ENCODE data around the gene DYNC1LI2. TPM values are rescaled to one million over a fixed set of nuclear protein-coding genes. Genes with fewer than 3 reads are reported as not detected.

Gene DYNC1LI2
- total RNA-seq, 1 donor from 2014 or later = 157 TPM

GRCh38 chr16:66696669-66697630 lies 54.5 kb downstream of the DYNC1LI2 start, which contains the start of gene CMTM4:
Gene CMTM4, minus strand, starts transcription at chr16:66696743. Its CDS starts 218 bp downstream, at chr16:66696525.
- H3K27ac Mint-ChIP-seq = peak within 1 kb of the TSS; percentile 69
- H3K4me1 Mint-ChIP-seq = peaks cover 20% of the 10 kb centered on the region
- DNase-seq (ENCODE audit: low spot score in 2 of 2, unreplicated experiment in 2 of 2) = peak; percentile 85 to 86
- TF ChIP-seq CTCF (IDR thresholded peaks at IDR 0.05; ENCODE audit: unreplicated experiment) = no peak
- no peaks in the 10 kb centered on the region for H3K36me3 Mint-ChIP-seq
- H3K9me3 Mint-ChIP-seq = no peaks in the 10 kb centered on the region
- H3K4me3 Mint-ChIP-seq = peak within 1 kb of the TSS; percentile 77
- peaks cover 1% of the 10 kb centered on the region for H3K27me3 Mint-ChIP-seq (ENCODE audit: low read depth)

GRCh38 chr16:66695935-66696668 lies 55.3 kb downstream of the DYNC1LI2 start:
- Mint-ChIP-seq H3K4me1 (peaks cover 20% of the 10 kb centered on the region), H3K9me3 (no peaks in the 10 kb centered on the region), H3K36me3 (no peaks in the 10 kb centered on the region), H3K27me3 (ENCODE audit: low read depth) (peaks cover 1% of the 10 kb centered on the region), H3K4me3 (peak overlapping the region; percentile 77), H3K27ac (peak overlapping the region; percentile 69)
- no peak for TF ChIP-seq CTCF (IDR thresholded peaks at IDR 0.05; ENCODE audit: unreplicated experiment)
- peak; percentile 24 to 53 for DNase-seq (ENCODE audit: low spot score in 2 of 2, unreplicated experiment in 2 of 2)

GRCh38 chr16:66695471-66695934 lies 55.9 kb downstream of the DYNC1LI2 start:
- Mint-ChIP-seq H3K4me3 (peak overlapping the region; percentile 77), H3K36me3 (no peaks in the 10 kb centered on the region), H3K27ac (peak overlapping the region; percentile 69), H3K4me1 (peaks cover 21% of the 10 kb centered on the region), H3K9me3 (no peaks in the 10 kb centered on the region), H3K27me3 (ENCODE audit: low read depth) (peaks cover 1% of the 10 kb centered on the region)
- DNase-seq (ENCODE audit: low spot score in 2 of 2, unreplicated experiment in 2 of 2) = no peak
- TF ChIP-seq CTCF (IDR thresholded peaks at IDR 0.05; ENCODE audit: unreplicated experiment) = no peak

- TF ChIP-seq CTCF (IDR thresholded peaks at IDR 0.05; ENCODE audit: unreplicated experiment) = no peak
- DNase-seq (ENCODE audit: low spot score in 2 of 2, unreplicated experiment in 2 of 2) = no peak
- peaks cover 27% of the 10 kb centered on the region for H3K4me1 Mint-ChIP-seq
- H3K27ac Mint-ChIP-seq = no peak overlapping the region
- no peaks in the 10 kb centered on the region for H3K36me3 Mint-ChIP-seq
- no peaks in the 10 kb centered on the region for H3K27me3 Mint-ChIP-seq (ENCODE audit: low read depth)
- no peaks in the 10 kb centered on the region for H3K9me3 Mint-ChIP-seq
- H3K4me3 Mint-ChIP-seq = no peak overlapping the region
Measured at GRCh38 chr16:66693149-66693548, 58.3 kb downstream of the DYNC1LI2 start.

- no peak overlapping the region for H3K4me3 Mint-ChIP-seq
- no peak for TF ChIP-seq CTCF (IDR thresholded peaks at IDR 0.05; ENCODE audit: unreplicated experiment)
- no peak for DNase-seq (ENCODE audit: low spot score in 2 of 2, unreplicated experiment in 2 of 2)
- no peaks in the 10 kb centered on the region for H3K27me3 Mint-ChIP-seq (ENCODE audit: low read depth)
- peaks cover 27% of the 10 kb centered on the region for H3K4me1 Mint-ChIP-seq
- no peak overlapping the region for H3K27ac Mint-ChIP-seq
- no peaks in the 10 kb centered on the region for H3K9me3 Mint-ChIP-seq
- H3K36me3 Mint-ChIP-seq = no peaks in the 10 kb centered on the region
Measured at GRCh38 chr16:66692341-66692740, 59.1 kb downstream of the DYNC1LI2 start.

Data from mesothelial cell of epicardium (in vitro differentiated cells).